ENCODE results near the gene LGALS9. TPM values are rescaled to one million over a fixed set of nuclear protein-coding genes. Genes with fewer than 3 reads are reported as not detected.

Gene LGALS9
- total and polyA plus RNA-seq, 9 of the 15 experiments (the other 6 are each of a cell fraction or from before 2014, with no cell fraction given), result 0.45 to 6.9 (median 2.8) TPM

GRCh38 chr17:27607521-27608091, 23.4 kb upstream of the LGALS9 start:
- H3K36me3 ChIP-seq (ENCODE audit: control insufficient read depth, insufficient read depth, low read length), result peaks cover 87% of the 10 kb centered on the region
- no peaks in the 10 kb centered on the region for H3K9me1 ChIP-seq (ENCODE audit: control insufficient read depth, insufficient read depth, low read length)
- 78% methylated on average over 13 of the region's 16 CpGs for WGBS (ENCODE audit: insufficient coverage, low coverage, missing lambda C conversion rate)
- FAIRE-seq, result no peak
- H3K9ac ChIP-seq (ENCODE audit: insufficient read depth in 1 of 2, low read depth in 2 of 2, low read length in 2 of 2), result no peak overlapping the region
- no peak for DNase-seq (ENCODE audit: extremely low read depth in 1 of 4, low spot score in 3 of 4)
- no peak overlapping the region for H3K27ac ChIP-seq (ENCODE audit: extremely low read depth, low read depth, low read length)
- ChIA-PET POLR2A (interaction anchor here (0.6 to 0.8 kb wide), 3 partner anchors 8 to 94 kb away, joined by 3 read pairs; no protein-coding TSS in a partner anchor), CTCF (ENCODE audit: low intra/inter-chr PET ratio) (no interaction called here)
- no peak for ATAC-seq
- H3K9me3 ChIP-seq (replicated peaks; ENCODE audit: control insufficient read depth, insufficient read depth, low read depth, low read length), result no peaks in the 10 kb centered on the region
- no peak overlapping the region for H3K4me3 ChIP-seq
- no TSS peak for BruUV-seq (replicated peaks)
- TF ChIP-seq RBM22 (IDR thresholded peaks at IDR 0.05; ENCODE audit: low read depth, low read length, poor library complexity, severe bottlenecking) (peak; percentile 84), XRCC3 (IDR thresholded peaks at IDR 0.05) (no peak), POLR2G (IDR thresholded peaks at IDR 0.05; ENCODE audit: low read depth, low read length) (peak; percentile 69), NFE2 (IDR thresholded peaks at IDR 0.05; ENCODE audit: low read depth) (no peak), ZFX (CRISPR knock-in tag; IDR thresholded peaks at IDR 0.05) (no peak), MAFK (IDR thresholded peaks at IDR 0.05; ENCODE audit: low read length) (no peak)
- no peaks in the 10 kb centered on the region for H3K79me2 ChIP-seq (ENCODE audit: control insufficient read depth, insufficient read depth, low read length)
- H2AFZ ChIP-seq (ENCODE audit: low read depth, low read length), result no peak overlapping the region
- intact Hi-C loops (cut with micrococcal nuclease), result no loop called here
- in situ Hi-C loops (cut with MboI), result loop anchor here (5.0 to 10.0 kb wide), 2 partner anchors 45 to 363 kb away; no protein-coding TSS in a partner anchor
- no peaks in the 10 kb centered on the region for H4K20me1 ChIP-seq (replicated peaks; ENCODE audit: control insufficient read depth, insufficient read depth, low read length)
- peaks cover 14 to 30% of the 10 kb centered on the region in 2 experiments; a peak in 4 of 5 replicates for H3K4me1 ChIP-seq (replicated peaks in 1 of 2; ENCODE audit: control insufficient read depth in 2 of 2, insufficient read depth in 2 of 2, low read length in 2 of 2)
- no peaks in the 10 kb centered on the region for H3K27me3 ChIP-seq (ENCODE audit: control insufficient read depth in 2 of 2, insufficient read depth in 2 of 2, low read length in 2 of 2)
- H3K4me2 ChIP-seq (ENCODE audit: insufficient read depth, low read length), result no peak overlapping the region
